SH-SY5Y (cell line): ENCODE data around the gene OR8G5.

Experiments
- GATA2 ChIP-seq: IDR thresholded peaks from 2 replicates; pipeline ENCODE4 v1.6.1; 2011; ENCODE audit warnings: mild to moderate bottlenecking, low read depth, low read length
- GATA3 ChIP-seq: IDR thresholded peaks from 2 replicates; pipeline ENCODE4 v1.6.1; 2011; ENCODE audit warnings: low read depth, mild to moderate bottlenecking, low read length, moderate library complexity

DNA sequence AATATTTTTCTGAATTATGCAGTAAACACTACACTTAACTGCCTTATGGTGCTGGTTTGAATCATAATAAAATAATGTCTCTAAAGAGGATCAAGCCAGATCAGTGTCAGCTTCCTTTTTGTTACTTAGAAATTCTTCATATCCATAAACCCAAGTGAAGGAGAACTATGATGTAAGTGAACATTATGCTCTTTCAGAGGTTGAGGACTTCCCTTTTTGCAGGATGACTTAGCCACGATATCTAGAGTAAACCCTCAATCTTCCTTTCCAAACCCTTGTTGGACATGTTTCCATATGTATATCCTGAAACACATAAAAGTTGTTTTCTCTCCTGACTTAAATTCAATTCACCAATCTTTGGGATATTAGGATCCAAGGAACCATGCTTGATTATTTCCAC lies 38.5 kb downstream of the OR8G5 start:
- no peak for TF ChIP-seq GATA2
- TF ChIP-seq GATA3: no peak
